Thoracic aorta (tissue), 2 donors: ENCODE data around the gene KRT71. TPM values are rescaled to one million over a fixed set of nuclear protein-coding genes. Genes with fewer than 3 reads are reported as not detected.

Experiments used
- ATAC-seq: fragments of 150-250 bp; one replicate; pipeline ENCODE4 v1.8.0; 2017; ENCODE audit warnings: low read depth; ENCODE audit not compliant: insufficient number of reproducible peaks, low FRiP score
- DNase-seq: peaks from one replicate; pipeline ENCODE4 v3.0.0-alpha.2; 2020; ENCODE audit warnings: low spot score
- H3K27ac ChIP-seq, 2 donors: fragments of 200-600 bp; sonication (generic); 1 replicate in 1 of 2; 2 replicates in 1 of 2; pipeline ENCODE4 v1.5.1; 2016; ENCODE audit warnings: mild to moderate bottlenecking in 2 of 2, moderate library complexity in 2 of 2
- H3K27me3 ChIP-seq: fragments of 200-600 bp; sonication (generic); replicated peaks from 2 replicates; pipeline ENCODE4 v1.6.0; 2016; ENCODE audit warnings: mild to moderate bottlenecking; ENCODE audit not compliant: insufficient read depth
- H3K36me3 ChIP-seq: fragments of 200-600 bp; sonication (generic); one replicate; pipeline ENCODE4 v1.5.1; 2016
- H3K4me1 ChIP-seq, 2 donors: fragments of 200-600 bp; sonication (generic); 1 replicate in 1 of 2; 2 replicates in 1 of 2; pipeline versions ENCODE4 v1.5.1 to v1.6.0; 2016; ENCODE audit warnings: low read depth in 2 of 2, mild to moderate bottlenecking in 1 of 2; ENCODE audit not compliant: control insufficient read depth in 1 of 2
- H3K4me3 ChIP-seq: fragments of 200-600 bp; sonication (generic); 2 replicates; pipeline ENCODE4 v1.5.1; 2016; ENCODE audit warnings: mild to moderate bottlenecking
- H3K9me3 ChIP-seq: fragments of 200-600 bp; sonication (generic); 2 replicates; pipeline ENCODE4 v1.5.1; 2016
- CTCF ChIP-seq: fragments of 200-600 bp; sonication (generic); IDR thresholded peaks from one replicate; pipeline ENCODE4 v1.5.1; 2019; ENCODE audit warnings: antibody characterized with exemption
- total RNA-seq, 2 donors: library from RNA; depleted of rRNA; stranded (reverse); fragments of >200 nt; gene quantifications; one replicate each; pipeline versions ENCODE4 v1.1.0 to v1.2.3, GENCODE V29; 2016

The KRT71 gene
- total RNA-seq, 2 donors from 2014 or later = not detected

- no peak for ATAC-seq
- H3K4me1 ChIP-seq = no peaks in the 10 kb centered on the region
- H3K27ac ChIP-seq = no peak overlapping the region
- no peak for DNase-seq
- H3K27me3 ChIP-seq = no peaks in the 10 kb centered on the region
- H3K36me3 ChIP-seq = no peaks in the 10 kb centered on the region
- TF ChIP-seq CTCF = no peak
- H3K4me3 ChIP-seq = no peak overlapping the region
- no peaks in the 10 kb centered on the region for H3K9me3 ChIP-seq
Measured at GRCh38 chr12:52577316-52577715, 24.4 kb upstream of the KRT71 start.

GRCh38 chr12:52575948-52576347 is 23.0 kb upstream of the KRT71 start:
- H3K36me3 ChIP-seq = no peaks in the 10 kb centered on the region
- ATAC-seq (no peak), DNase-seq (no peak)
- no peak overlapping the region for H3K4me3 ChIP-seq
- H3K4me1 ChIP-seq = no peaks in the 10 kb centered on the region
- no peaks in the 10 kb centered on the region for H3K9me3 ChIP-seq
- no peak for TF ChIP-seq CTCF
- H3K27ac ChIP-seq = no peak overlapping the region
- H3K27me3 ChIP-seq = no peaks in the 10 kb centered on the region

GRCh38 chr12:52575256-52575655 is 22.3 kb upstream of the KRT71 start:
- no peaks in the 10 kb centered on the region for H3K36me3 ChIP-seq
- no peak overlapping the region for H3K4me3 ChIP-seq
- no peak for TF ChIP-seq CTCF
- H3K4me1 ChIP-seq = no peaks in the 10 kb centered on the region
- H3K9me3 ChIP-seq = no peaks in the 10 kb centered on the region
- DNase-seq = no peak
- no peak for ATAC-seq
- H3K27ac ChIP-seq = no peak overlapping the region
- H3K27me3 ChIP-seq = no peaks in the 10 kb centered on the region

GRCh38 chr12:52573743-52574142 is 20.8 kb upstream of the KRT71 start, which contains the start of gene KRT74:
KRT74 (minus strand) TSS chr12:52573843; CDS start chr12:52573777, 66 bp downstream.
- no peaks in the 10 kb centered on the region for H3K27me3 ChIP-seq
- H3K9me3 ChIP-seq = no peaks in the 10 kb centered on the region
- H3K27ac ChIP-seq = no peak within 1 kb of the TSS
- H3K4me3 ChIP-seq = no peak within 1 kb of the TSS
- TF ChIP-seq CTCF = no peak
- no peaks in the 10 kb centered on the region for H3K36me3 ChIP-seq
- H3K4me1 ChIP-seq = no peaks in the 10 kb centered on the region
- DNase-seq (no peak), ATAC-seq (no peak)

GRCh38 chr12:52573306-52573705 is 20.4 kb upstream of the KRT71 start:
- DNase-seq = no peak
- H3K36me3 ChIP-seq = no peaks in the 10 kb centered on the region
- H3K4me1 ChIP-seq = no peaks in the 10 kb centered on the region
- no peak for ATAC-seq
- TF ChIP-seq CTCF = no peak
- no peak overlapping the region for H3K4me3 ChIP-seq
- no peaks in the 10 kb centered on the region for H3K27me3 ChIP-seq
- no peaks in the 10 kb centered on the region for H3K9me3 ChIP-seq
- no peak overlapping the region for H3K27ac ChIP-seq
